RWPE1 (cell line): ENCODE data around the gene DCK.

Experiments
- CTCF ChIA-PET: fragments of 350-600 bp; sonication (Branson Sonifier 250); formaldehyde crosslinking; extraction: SDS; loops from one replicate; lab custom pipeline; 2021; lab: Yijun Ruan, JAX
- POLR2A ChIA-PET: fragments of 400-600 bp; formaldehyde crosslinking; extraction: SDS; loops from one replicate; lab custom pipeline; 2020; ENCODE audit warnings: antibody characterized with exemption; ENCODE audit not compliant: low non-redundant PET; lab: Yijun Ruan, JAX
- DNase-seq: peaks from one replicate; pipeline ENCODE4 v3.0.0; 2012; ENCODE audit warnings: low spot score
- H3K27ac ChIP-seq: fragments of 450-650 bp; 2 replicates; pipeline ENCODE4 v1.5.1; 2017
- TF ChIP-seq, protein P1 (sequence below): fragments of 450-650 bp; conservative IDR thresholded peaks from 2 replicates; pipeline ENCODE4 v1.5.1; 2017; ENCODE audit warnings: low read depth, mild to moderate bottlenecking

The DCK gene

DNA sequence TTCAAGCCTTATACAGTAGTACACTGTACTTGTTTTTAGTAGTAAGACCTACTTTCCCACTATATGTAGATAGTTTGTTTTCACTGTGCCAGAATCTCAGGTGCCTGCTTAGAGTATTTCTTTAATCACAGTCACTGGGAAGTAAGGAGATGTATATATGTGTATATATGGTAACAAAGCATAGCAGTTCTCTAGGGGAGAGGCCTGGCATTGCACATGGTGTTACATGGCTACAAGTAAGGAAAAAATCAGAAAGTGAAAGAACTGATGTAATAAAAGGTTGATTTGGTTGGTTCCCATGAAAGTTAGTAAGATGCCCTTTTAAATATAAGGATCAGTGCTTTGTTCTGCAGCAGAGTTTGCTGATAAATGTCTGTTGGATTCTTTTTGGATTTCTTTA lies 9.3 kb upstream of the DCK start:
- no peak for DNase-seq
- ChIA-PET CTCF (no interaction called here), POLR2A (no interaction called here)
- no peak overlapping the region for H3K27ac ChIP-seq
- TF ChIP-seq, protein P1, sequence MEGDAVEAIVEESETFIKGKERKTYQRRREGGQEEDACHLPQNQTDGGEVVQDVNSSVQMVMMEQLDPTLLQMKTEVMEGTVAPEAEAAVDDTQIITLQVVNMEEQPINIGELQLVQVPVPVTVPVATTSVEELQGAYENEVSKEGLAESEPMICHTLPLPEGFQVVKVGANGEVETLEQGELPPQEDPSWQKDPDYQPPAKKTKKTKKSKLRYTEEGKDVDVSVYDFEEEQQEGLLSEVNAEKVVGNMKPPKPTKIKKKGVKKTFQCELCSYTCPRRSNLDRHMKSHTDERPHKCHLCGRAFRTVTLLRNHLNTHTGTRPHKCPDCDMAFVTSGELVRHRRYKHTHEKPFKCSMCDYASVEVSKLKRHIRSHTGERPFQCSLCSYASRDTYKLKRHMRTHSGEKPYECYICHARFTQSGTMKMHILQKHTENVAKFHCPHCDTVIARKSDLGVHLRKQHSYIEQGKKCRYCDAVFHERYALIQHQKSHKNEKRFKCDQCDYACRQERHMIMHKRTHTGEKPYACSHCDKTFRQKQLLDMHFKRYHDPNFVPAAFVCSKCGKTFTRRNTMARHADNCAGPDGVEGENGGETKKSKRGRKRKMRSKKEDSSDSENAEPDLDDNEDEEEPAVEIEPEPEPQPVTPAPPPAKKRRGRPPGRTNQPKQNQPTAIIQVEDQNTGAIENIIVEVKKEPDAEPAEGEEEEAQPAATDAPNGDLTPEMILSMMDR = no peak

DNA sequence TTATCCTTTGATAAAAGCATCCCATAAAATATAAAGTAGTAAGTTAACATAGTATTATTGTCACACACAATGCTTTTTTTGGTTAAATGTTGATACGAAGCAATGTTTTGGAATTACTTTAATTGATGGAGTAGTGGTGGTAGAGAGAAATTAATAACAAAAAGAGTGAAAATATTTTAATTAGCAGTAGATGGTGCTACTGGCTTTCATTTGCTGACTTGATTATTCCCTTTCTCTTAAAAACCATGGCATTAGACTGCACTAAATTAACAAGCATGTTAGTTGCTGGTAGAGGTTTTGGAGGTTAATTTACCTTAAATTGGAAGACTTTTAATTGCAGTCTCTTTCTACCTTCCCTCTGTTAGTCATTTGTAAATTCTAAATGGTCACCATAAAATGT lies 8.9 kb upstream of the DCK start:
- H3K27ac ChIP-seq = no peak overlapping the region
- no peak for DNase-seq
- ChIA-PET CTCF (no interaction called here), POLR2A (no interaction called here)
- TF ChIP-seq, protein P1 = no peak

DNA sequence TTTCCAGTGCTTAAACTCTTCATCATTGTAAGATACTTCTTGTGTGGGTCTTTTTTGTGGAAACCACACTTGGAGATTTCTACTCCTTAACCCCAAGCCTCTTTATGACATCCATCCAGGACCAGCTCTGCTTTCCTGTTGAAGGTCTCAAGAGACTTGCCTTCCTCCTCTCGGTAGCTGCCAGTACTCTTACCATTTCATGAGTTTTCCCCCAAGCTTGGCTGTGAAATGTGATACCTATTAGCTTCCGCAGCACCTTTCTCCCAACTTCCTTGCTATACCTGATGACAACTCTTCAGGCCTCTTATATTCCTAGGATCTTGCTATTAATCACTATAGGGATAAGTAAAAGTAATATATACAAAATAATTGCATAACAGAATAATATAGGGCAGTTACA lies 1.9 kb upstream of the DCK start:
- ChIA-PET POLR2A (no interaction called here), CTCF (no interaction called here)
- TF ChIP-seq, protein P1 = no peak
- DNase-seq = no peak
- no peak overlapping the region for H3K27ac ChIP-seq

DNA sequence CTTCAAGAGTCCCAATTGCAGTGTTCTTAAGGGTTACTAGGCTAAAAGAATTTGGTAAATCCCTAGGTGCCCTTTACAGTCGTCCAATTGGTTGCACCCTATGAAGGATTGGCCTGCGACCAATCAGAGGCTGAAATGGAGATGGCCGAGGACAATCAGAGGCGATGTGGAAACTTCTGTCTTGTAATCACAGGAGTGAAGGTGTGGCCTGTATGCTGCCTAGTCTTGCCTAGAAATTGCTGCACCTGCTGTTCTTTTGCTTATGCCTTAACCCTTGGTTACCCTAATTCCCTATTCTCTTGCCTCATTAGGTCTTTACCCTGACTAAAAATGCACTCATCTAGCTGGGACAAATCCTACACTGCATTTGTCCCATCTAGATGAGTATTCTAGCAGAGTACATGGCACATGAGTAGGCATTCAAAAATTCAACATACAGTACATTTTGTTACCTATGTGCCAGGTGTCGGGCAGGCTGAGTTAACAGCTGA lies 1.0 kb upstream of the DCK start:
- H3K27ac ChIP-seq = peak overlapping the region; percentile 94
- CTCF ChIA-PET = no interaction called here
- TF ChIP-seq, protein P1 = no peak
- POLR2A ChIA-PET = interaction anchor here (0.6 kb wide), 1 partner anchor 148 kb away, joined by 3 read pairs; no protein-coding TSS in a partner anchor
- DNase-seq = peak; percentile 23

DNA sequence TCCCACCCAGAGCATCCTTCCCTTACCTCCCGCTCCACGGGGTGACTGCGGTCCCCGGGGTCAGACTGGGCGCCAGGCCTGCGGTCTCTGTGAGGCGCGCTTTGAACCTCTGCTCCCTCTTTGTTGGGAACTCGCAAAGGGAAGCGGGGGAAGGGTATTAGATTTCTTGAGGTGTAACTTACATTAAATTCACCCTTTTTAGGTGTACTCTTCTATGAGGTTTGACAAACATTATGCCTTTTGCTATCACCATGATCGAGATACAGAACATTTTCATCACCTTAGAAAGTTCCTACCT lies 569 bp downstream of the DCK start:
- ChIA-PET CTCF (interaction anchor here (0.8 to 0.9 kb wide), 2 partner anchors 16 to 307 kb away, joined by 3 to 4 read pairs; no protein-coding TSS in a partner anchor), POLR2A (no interaction called here)
- TF ChIP-seq, protein P1 = no peak
- peak; percentile 35 for DNase-seq
- H3K27ac ChIP-seq = peak overlapping the region; percentile 94

DNA sequence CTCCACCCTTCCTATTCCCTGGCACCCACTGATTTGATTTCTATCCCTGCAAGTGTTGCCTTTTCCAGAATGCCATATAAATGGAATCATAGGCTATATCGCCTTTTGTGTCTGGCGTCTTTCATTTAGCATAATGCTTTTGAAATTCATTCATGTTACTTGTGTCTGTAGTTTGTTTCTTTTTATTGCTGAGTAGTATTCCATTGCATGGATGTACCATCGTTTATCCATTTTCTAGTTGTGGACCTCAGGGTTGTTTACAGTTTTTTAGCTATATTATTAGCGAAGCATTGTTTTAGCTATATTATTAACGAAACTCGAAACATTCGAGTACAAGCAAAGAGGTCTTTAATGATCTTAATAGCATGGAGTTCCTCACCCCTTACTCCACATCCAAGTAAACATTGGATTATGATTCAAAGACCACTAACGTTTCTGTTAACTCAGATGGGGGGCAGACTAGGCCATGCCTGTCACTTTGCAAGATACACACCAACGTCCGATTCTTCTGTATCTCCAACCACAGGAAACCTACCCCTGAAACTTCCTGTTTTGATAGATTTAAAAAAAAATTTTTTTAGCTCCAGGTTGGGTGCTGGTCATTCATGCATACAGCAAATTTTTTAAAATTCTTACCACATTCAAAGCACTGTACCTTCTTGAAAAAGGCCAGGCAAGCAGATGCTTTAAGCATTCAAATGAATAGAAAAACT lies 1.1 kb downstream of the DCK start:
- ChIA-PET POLR2A (no interaction called here), CTCF (interaction anchor here (0.6 kb wide), 1 partner anchor 36 kb away, joined by 3 read pairs; no protein-coding TSS in a partner anchor)
- TF ChIP-seq, protein P1 = no peak
- DNase-seq = no peak
- H3K27ac ChIP-seq = peak overlapping the region; percentile 94
